Mononuclear cell (primary cell): Measurements from ENCODE around the gene TAS1R3. TPM values are rescaled to one million over a fixed set of nuclear protein-coding genes. Genes with fewer than 3 reads are reported as not detected.
"Not testable (repeated sequence)": the region's sequence is repeated elsewhere in the genome, so short reads cannot be mapped to it uniquely, and the experiment has no call there.

Experiments used
- H3K27me3 ChIP-seq: 2 replicates; pipeline ENCODE4 v1.6.0; 2011; ENCODE audit warnings: low read length, control low read depth; ENCODE audit not compliant: insufficient read depth
- H3K4me1 ChIP-seq: 2 replicates; pipeline ENCODE4 v1.5.1; 2011; ENCODE audit warnings: mild to moderate bottlenecking, low read length, control low read depth; ENCODE audit not compliant: insufficient read depth
- H3K4me3 ChIP-seq: 2 replicates; pipeline ENCODE4 v1.5.1; 2011; ENCODE audit warnings: mild to moderate bottlenecking, low read length, moderate library complexity
- H3K9me3 ChIP-seq: 2 replicates; pipeline ENCODE4 v1.5.1; 2011; ENCODE audit warnings: low read depth, mild to moderate bottlenecking, control low read depth, low read length
- total RNA-seq: library from RNA; depleted of rRNA; stranded (reverse); fragments of >200 nt; gene quantifications from one replicate; pipeline ENCODE4 v1.2.3, GENCODE V29; 2012

TAS1R3 gene
- total RNA-seq, 1 donor: 0.94 TPM

- H3K9me3 ChIP-seq, H3K27me3 ChIP-seq, H3K4me3 ChIP-seq: not testable (repeated sequence)
- H3K4me1 ChIP-seq: peaks cover 38% of the 10 kb centered on the region
These were observed 39.0 kb downstream of the TAS1R3 start for GRCh38 chr1:1370094-1370493.

GRCh38 chr1:1370771-1371300 is 39.8 kb downstream of the TAS1R3 start:
- H3K9me3 ChIP-seq: no peaks in the 10 kb centered on the region
- no peak overlapping the region for H3K4me3 ChIP-seq
- no peaks in the 10 kb centered on the region for H3K27me3 ChIP-seq
- H3K4me1 ChIP-seq: peaks cover 40% of the 10 kb centered on the region

- H3K4me3 ChIP-seq: no peak overlapping the region
- H3K9me3 ChIP-seq: no peaks in the 10 kb centered on the region
- no peaks in the 10 kb centered on the region for H3K27me3 ChIP-seq
- H3K4me1 ChIP-seq: peaks cover 45% of the 10 kb centered on the region
These were observed 40.3 kb downstream of the TAS1R3 start for GRCh38 chr1:1371364-1371745.

- no peaks in the 10 kb centered on the region for H3K9me3 ChIP-seq
These were observed 40.9 kb downstream of the TAS1R3 start for GRCh38 chr1:1371746-1372711.

GRCh38 chr1:1373051-1373814 is 42.2 kb downstream of the TAS1R3 start:
- H3K4me1 ChIP-seq: peaks cover 46% of the 10 kb centered on the region
- H3K4me3 ChIP-seq: no peak overlapping the region
- H3K9me3 ChIP-seq: no peaks in the 10 kb centered on the region
- no peaks in the 10 kb centered on the region for H3K27me3 ChIP-seq

More at GRCh38 chr1:1371746-1372711, 40.9 kb downstream of the TAS1R3 start:
- Histone ChIP-seq H3K27me3 (no peaks in the 10 kb centered on the region), H3K4me1 (peaks cover 46% of the 10 kb centered on the region), H3K4me3 (no peak overlapping the region)

GRCh38 chr1:1373815-1374588 is 42.9 kb downstream of the TAS1R3 start:
- Histone ChIP-seq H3K4me3 (peak overlapping the region; percentile 88), H3K4me1 (peaks cover 46% of the 10 kb centered on the region), H3K27me3 (no peaks in the 10 kb centered on the region), H3K9me3 (no peaks in the 10 kb centered on the region)

- Histone ChIP-seq H3K9me3 (no peaks in the 10 kb centered on the region), H3K27me3 (no peaks in the 10 kb centered on the region), H3K4me3 (peak overlapping the region; percentile 88), H3K4me1 (peaks cover 46% of the 10 kb centered on the region)
These were observed 43.5 kb downstream of the TAS1R3 start for GRCh38 chr1:1374589-1374928.

- peaks cover 46% of the 10 kb centered on the region for H3K4me1 ChIP-seq
- no peaks in the 10 kb centered on the region for H3K9me3 ChIP-seq
- no peaks in the 10 kb centered on the region for H3K27me3 ChIP-seq
- H3K4me3 ChIP-seq: peak within 1 kb of the TSS; percentile 88
These were observed 44.0 kb downstream of the TAS1R3 start, which contains the start of gene AURKAIP1 for GRCh38 chr1:1374929-1375662. TSS of gene AURKAIP1 (minus strand) at chr1:1375207. CDS start at chr1:1374756, 451 bp downstream.

- Histone ChIP-seq H3K9me3 (no peaks in the 10 kb centered on the region), H3K4me3 (no peak overlapping the region), H3K4me1 (peaks cover 33% of the 10 kb centered on the region), H3K27me3 (no peaks in the 10 kb centered on the region)
These were observed 45.6 kb downstream of the TAS1R3 start for GRCh38 chr1:1376551-1377226.

- Histone ChIP-seq H3K4me1 (peaks cover 25% of the 10 kb centered on the region), H3K9me3 (no peaks in the 10 kb centered on the region), H3K4me3 (no peak overlapping the region), H3K27me3 (no peaks in the 10 kb centered on the region)
These were observed 46.6 kb downstream of the TAS1R3 start for GRCh38 chr1:1377540-1378205.

- Histone ChIP-seq H3K27me3 (no peaks in the 10 kb centered on the region), H3K4me1 (peaks cover 6% of the 10 kb centered on the region), H3K4me3 (no peak overlapping the region), H3K9me3 (no peaks in the 10 kb centered on the region)
These were observed 49.8 kb downstream of the TAS1R3 start for GRCh38 chr1:1380860-1381259.

GRCh38 chr1:1381294-1381693 is 50.2 kb downstream of the TAS1R3 start:
- H3K27me3 ChIP-seq: no peaks in the 10 kb centered on the region
- no peaks in the 10 kb centered on the region for H3K9me3 ChIP-seq
- H3K4me3 ChIP-seq: no peak overlapping the region
- H3K4me1 ChIP-seq: peaks cover 1% of the 10 kb centered on the region
